A549 (cell line): Measurements from ENCODE around the gene ERP44. TPM values are rescaled to one million over a fixed set of nuclear protein-coding genes. Genes with fewer than 3 reads are reported as not detected.
A peak's percentile ranks its signal among the peaks of the same experiment; 100 is the strongest.
"Not testable (repeated sequence)": the region's sequence is repeated elsewhere in the genome, so short reads cannot be mapped to it uniquely, and the experiment has no call there.

Experiments
- ATAC-seq, 2 experiments: fragments of 200-7000 bp in 1 of 2; fragments of >200 bp in 1 of 2; cut with Nextera tagmentation in 1 of 2; cut with Tn5 transposase in 1 of 2; 3 replicates each; pipeline versions ENCODE4 v1.8.0 to v1.9.1; 2018 to 2020; ENCODE audit warnings: mild to moderate bottlenecking in 1 of 2, moderate library complexity in 1 of 2
- CTCF ChIA-PET: fragments of 300-600 bp; sonication (Branson Sonifier 250); formaldehyde crosslinking; extraction: SDS; loops from one replicate; lab custom pipeline; 2021; ENCODE audit warnings: antibody characterized with exemption, inconsistent platforms; lab: Yijun Ruan, JAX
- POLR2A ChIA-PET: fragments of 350-600 bp; formaldehyde crosslinking; extraction: SDS; loops from one replicate; lab custom pipeline; 2021; ENCODE audit warnings: antibody characterized with exemption, inconsistent platforms; lab: Yijun Ruan, JAX
- DNase-seq, 2 experiments: peaks; one replicate each; pipeline versions ENCODE4 v3.0.0 to v3.0.0-alpha.2; 2011 to 2016; ENCODE audit warnings: low read depth in 1 of 2, low spot score in 1 of 2
- FAIRE-seq: peaks from 2 replicates; lab custom pipeline; 2011; peaks lifted over from hg19 to GRCh38; lab: Jason Lieb, UNC
- H3K27ac ChIP-seq, 2 experiments: fragments of >200 bp; sonication (Bioruptor Twin); formaldehyde crosslinking; 3 replicates each; pipeline ENCODE4 v1.5.1; 2016 to 2017
- H3K4me1 ChIP-seq: fragments of >200 bp; sonication (Bioruptor Twin); formaldehyde crosslinking; 3 replicates; pipeline ENCODE4 v1.6.1; 2016
- H3K4me2 ChIP-seq: fragments of >200 bp; sonication (Bioruptor Twin); formaldehyde crosslinking; 3 replicates; pipeline ENCODE4 v1.6.1; 2016
- H3K4me3 ChIP-seq: fragments of >200 bp; sonication (Bioruptor Twin); formaldehyde crosslinking; 3 replicates; pipeline ENCODE4 v1.5.1; 2016
- H3K9me3 ChIP-seq: fragments of >200 bp; sonication (Bioruptor Twin); formaldehyde crosslinking; 3 replicates; pipeline ENCODE4 v1.6.1; 2016
- CBX2 ChIP-seq: fragments of 200-600 bp; sonication (generic); IDR thresholded peaks from 2 replicates; pipeline ENCODE4 v1.6.1; 2016; ENCODE audit warnings: low read depth, mild to moderate bottlenecking, borderline replicate concordance
- CBX8 ChIP-seq: fragments of 200-600 bp; sonication (generic); IDR thresholded peaks from 2 replicates; pipeline ENCODE4 v1.6.1; 2016
- E2F6 ChIP-seq: IDR thresholded peaks from 2 replicates; pipeline ENCODE4 v1.6.1; 2012; ENCODE audit warnings: low read depth, borderline replicate concordance
- EHF ChIP-seq: fragments of 250-450 bp; sonication (Bioruptor Pico); IDR thresholded peaks from 2 replicates; pipeline ENCODE4 v1.5.0; 2020; ENCODE audit warnings: mild to moderate bottlenecking
- EHMT2 ChIP-seq: fragments of 200-600 bp; sonication (generic); IDR thresholded peaks from 2 replicates; pipeline ENCODE4 v1.6.1; 2016; ENCODE audit warnings: antibody characterized with exemption, low read depth, mild to moderate bottlenecking, moderate library complexity
- ELK1 ChIP-seq: fragments of 150-350 bp; IDR thresholded peaks from 2 replicates; pipeline ENCODE4 v1.6.1; 2014; ENCODE audit warnings: low read depth, mild to moderate bottlenecking, low read length
- FOSL2 ChIP-seq, 2 experiments: fragments of 450-650 bp in 1 of 2; fragments of >200 bp in 1 of 2; sonication (Bioruptor Twin) in 1 of 2; formaldehyde crosslinking; IDR thresholded peaks; 2 replicates each; pipeline versions ENCODE4 v1.5.0 to v1.6.1; 2016 to 2020; ENCODE audit warnings: mild to moderate bottlenecking in 1 of 2, moderate library complexity in 1 of 2
- FOXS1 ChIP-seq: fragments of 250-450 bp; sonication (Bioruptor Pico); IDR thresholded peaks from 2 replicates; pipeline ENCODE4 v1.5.0; 2020; ENCODE audit warnings: mild to moderate bottlenecking, moderate library complexity
- HMGXB4 ChIP-seq: fragments of 250-450 bp; sonication (Bioruptor Pico); IDR thresholded peaks from 2 replicates; pipeline ENCODE4 v1.5.0; 2021; ENCODE audit warnings: mild to moderate bottlenecking, moderate library complexity, borderline replicate concordance
- JUNB ChIP-seq: fragments of >200 bp; sonication (Bioruptor Twin); formaldehyde crosslinking; IDR thresholded peaks from 2 replicates; pipeline ENCODE4 v1.6.1; 2016
- MAFK ChIP-seq: fragments of 450-650 bp; IDR thresholded peaks from 2 replicates; pipeline ENCODE4 v1.6.1; 2014; ENCODE audit not compliant: partially characterized antibody
- MAZ ChIP-seq: fragments of 150-350 bp; IDR thresholded peaks from 2 replicates; pipeline ENCODE4 v1.6.1; 2014; ENCODE audit warnings: antibody characterized with exemption, low read depth, low read length, borderline replicate concordance
- MYC ChIP-seq: IDR thresholded peaks from 2 replicates; pipeline ENCODE4 v1.6.1; 2012; ENCODE audit warnings: mild to moderate bottlenecking, inconsistent platforms, low read length, improper control_type of control experiment, borderline replicate concordance
- NPAS2 ChIP-seq: fragments of 250-450 bp; sonication (Bioruptor Pico); IDR thresholded peaks from 2 replicates; pipeline ENCODE4 v1.8.0; 2022; ENCODE audit warnings: mild to moderate bottlenecking, moderate library complexity, borderline replicate concordance
- NR3C1 ChIP-seq: fragments of >200 bp; sonication (Bioruptor Twin); formaldehyde crosslinking; IDR thresholded peaks from 3 replicates; pipeline ENCODE4 v1.6.1; 2017
- POLR2A ChIP-seq: IDR thresholded peaks from 2 replicates; pipeline ENCODE4 v1.6.1; 2012; ENCODE audit warnings: mild to moderate bottlenecking, low read length
- POLR2AphosphoS2 ChIP-seq: conservative IDR thresholded peaks from 2 replicates; pipeline ENCODE4 v1.6.1; 2012; ENCODE audit warnings: low read length, improper control_type of control experiment, inconsistent platforms
- ZNF302 ChIP-seq: fragments of 250-450 bp; sonication (Bioruptor Pico); IDR thresholded peaks from 2 replicates; pipeline ENCODE4 v1.9.0; 2021; ENCODE audit warnings: inconsistent platforms, mild to moderate bottlenecking, moderate library complexity
- WGBS: methylation state at CpG from one replicate; pipeline ENCODE4 v1.1.6; 2017; ENCODE audit errors: missing lambda C conversion rate; 5-methylcytosine and 5-hydroxymethylcytosine counted together
- polyA plus RNA-seq, 4 experiments: library from polyadenylated mRNA; depleted of rRNA in 3 of 4; stranded (reverse); fragments of >200 nt; fragmentation: RNase III in 1 of 4; extraction: RNeasy Plus Mini Kit Qiagen cat#74134 plus additional on column Dnase treatment in 1 of 4; gene quantifications; 2 replicates in 3 of 4; 3 replicates in 1 of 4; pipeline ENCODE4 v1.2.3, GENCODE V29; 2011 to 2017
- TF ChIP-seq, protein P1 (sequence below): fragments of 250-450 bp; sonication (Bioruptor Pico); IDR thresholded peaks from 2 replicates; pipeline ENCODE4 v1.5.0; 2020; ENCODE audit warnings: low read depth, mild to moderate bottlenecking, moderate library complexity

Gene ERP44
- polyA plus RNA-seq, 2 of the 4 experiments (the other 2 are of a cell fraction): 12.4 to 19.4 TPM

DNA sequence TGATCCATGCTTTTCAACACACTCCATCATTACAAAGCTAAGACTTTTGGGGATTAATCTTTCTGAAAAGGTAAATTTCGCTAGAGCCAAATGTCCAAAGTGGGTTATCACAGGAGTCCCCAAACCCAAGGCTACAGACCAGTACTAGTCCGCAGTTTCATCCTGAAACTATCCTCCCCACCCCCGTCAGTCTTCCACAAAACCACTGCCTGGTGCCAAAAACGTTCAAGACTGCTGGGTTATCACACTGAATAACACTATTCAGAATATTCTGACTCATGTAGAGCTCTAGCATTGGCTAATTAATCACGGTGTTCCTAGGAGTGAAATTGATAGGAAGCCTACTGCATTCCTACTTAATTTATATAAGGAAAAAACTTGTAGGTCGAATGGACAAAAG lies 24.7 kb downstream of the ERP44 start:
- WGBS: 87% methylated on average over 6 of the region's 6 CpGs
- no peak overlapping the region for H3K4me3 ChIP-seq
- no peak overlapping the region for H3K27ac ChIP-seq
- ChIA-PET CTCF (no interaction called here), POLR2A (no interaction called here)
- H3K4me2 ChIP-seq: no peak overlapping the region
- TF ChIP-seq, protein P1, sequence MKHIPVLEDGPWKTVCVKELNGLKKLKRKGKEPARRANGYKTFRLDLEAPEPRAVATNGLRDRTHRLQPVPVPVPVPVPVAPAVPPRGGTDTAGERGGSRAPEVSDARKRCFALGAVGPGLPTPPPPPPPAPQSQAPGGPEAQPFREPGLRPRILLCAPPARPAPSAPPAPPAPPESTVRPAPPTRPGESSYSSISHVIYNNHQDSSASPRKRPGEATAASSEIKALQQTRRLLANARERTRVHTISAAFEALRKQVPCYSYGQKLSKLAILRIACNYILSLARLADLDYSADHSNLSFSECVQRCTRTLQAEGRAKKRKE (CRISPR knock-in tag): no peak
- no peak for TF ChIP-seq MAFK
- no peak for TF ChIP-seq MYC
- H3K9me3 ChIP-seq: no peaks in the 10 kb centered on the region
- H3K4me1 ChIP-seq: peaks cover 12% of the 10 kb centered on the region; the same call in 2 of the 3 replicates
- ATAC-seq: no peak
- FAIRE-seq: no peak
- DNase-seq: no peak

GRCh38 chr9:100072805-100073204 lies 26.0 kb downstream of the ERP44 start:
- H3K9me3 ChIP-seq: no peaks in the 10 kb centered on the region
- ChIA-PET POLR2A (no interaction called here), CTCF (no interaction called here)
- peaks cover 12% of the 10 kb centered on the region; the same call in 2 of the 3 replicates for H3K4me1 ChIP-seq
- no peak for ATAC-seq
- peak; percentile 34 for TF ChIP-seq MAFK
- no peak for TF ChIP-seq EHMT2
- 53% methylated on average over 2 of the region's 2 CpGs for WGBS
- H3K4me2 ChIP-seq: no peak overlapping the region
- no peak overlapping the region for H3K4me3 ChIP-seq
- FAIRE-seq: no peak
- H3K27ac ChIP-seq: no peak overlapping the region
- no peak for DNase-seq

DNA sequence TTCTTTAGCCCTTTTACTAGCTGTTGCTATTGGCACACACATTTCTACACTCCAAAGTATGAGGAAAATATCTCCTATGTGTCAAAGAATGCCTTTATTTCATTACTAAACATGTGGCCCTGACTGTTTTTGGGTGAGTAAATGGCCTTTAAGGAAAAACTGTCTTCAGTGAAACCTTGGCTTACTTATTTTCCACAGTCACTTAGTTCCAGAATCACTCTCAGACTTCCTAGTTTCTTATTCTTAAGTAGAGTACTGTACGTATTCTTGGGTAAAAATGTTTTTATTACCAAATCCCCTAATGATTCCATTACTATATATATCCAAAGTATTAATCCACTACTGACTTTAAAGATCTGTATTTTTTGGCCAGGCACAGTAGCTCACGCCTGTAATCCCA lies 27.5 kb downstream of the ERP44 start:
- Histone ChIP-seq H3K27ac (no peak overlapping the region), H3K4me3 (no peak overlapping the region), H3K4me2 (no peak overlapping the region), H3K4me1 (peaks cover 12% of the 10 kb centered on the region; the same call in 2 of the 3 replicates), H3K9me3 (no peaks in the 10 kb centered on the region)
- FAIRE-seq: no peak
- 94% methylated on average over 2 of the region's 2 CpGs for WGBS
- ChIA-PET CTCF (no interaction called here), POLR2A (no interaction called here)
- no peak for DNase-seq
- no peak for ATAC-seq
- no peak for TF ChIP-seq EHF (CRISPR knock-in tag)
- TF ChIP-seq NR3C1: no peak
- no peak for TF ChIP-seq E2F6
- TF ChIP-seq POLR2A: no peak
- no peak for TF ChIP-seq MAZ
- TF ChIP-seq JUNB: no peak
- TF ChIP-seq ZNF302: no peak
- TF ChIP-seq FOXS1: no peak
- TF ChIP-seq CBX2: no peak
- TF ChIP-seq POLR2AphosphoS2: no peak
- no peak for TF ChIP-seq EHMT2

DNA sequence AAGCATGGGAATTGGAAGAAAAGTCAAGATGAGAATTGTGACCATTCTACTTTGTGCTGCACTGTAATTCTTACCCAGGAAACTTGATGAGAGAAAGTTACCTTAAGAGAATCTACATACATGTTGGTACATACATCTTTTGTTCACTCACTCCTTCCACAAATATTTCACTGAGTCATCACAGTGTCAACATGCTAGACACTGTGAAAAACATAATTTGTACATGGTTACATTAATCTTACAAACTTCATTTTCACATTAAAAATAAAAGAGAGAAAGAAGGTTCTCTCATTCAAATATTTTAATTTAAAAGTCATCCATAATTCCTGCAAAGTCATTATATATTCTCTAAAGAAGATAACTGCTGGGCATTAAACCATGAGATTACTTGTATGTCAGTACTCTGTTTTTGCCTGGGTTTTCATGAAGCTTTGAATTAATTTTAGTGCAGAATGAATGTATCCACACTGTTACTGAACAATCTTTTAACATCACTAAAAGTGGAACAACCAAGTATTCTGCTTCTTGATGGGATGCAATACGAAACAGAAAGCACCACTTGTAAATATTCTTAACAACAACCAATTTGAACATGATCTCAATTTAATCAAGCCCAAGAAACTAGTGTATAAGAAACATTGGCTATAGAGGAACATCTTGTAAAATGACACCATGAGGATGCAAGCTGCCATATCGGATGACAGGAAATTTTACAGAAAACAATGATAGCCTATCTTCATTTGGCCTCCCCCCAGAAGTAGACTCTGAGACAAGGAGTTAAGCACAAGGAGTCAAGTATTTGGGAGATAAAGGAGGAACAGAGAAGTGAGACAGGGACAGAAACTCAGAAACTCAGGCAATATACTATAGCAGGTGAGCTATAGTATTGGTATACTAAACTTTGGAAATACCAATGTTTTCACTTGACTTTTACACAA lies 28.4 kb downstream of the ERP44 start:
- DNase-seq (no peak), FAIRE-seq (no peak), ATAC-seq (no peak)
- ChIA-PET POLR2A (no interaction called here), CTCF (no interaction called here)
- Histone ChIP-seq H3K4me1 (peaks cover 15% of the 10 kb centered on the region; the same call in 2 of the 3 replicates), H3K4me3 (no peak overlapping the region), H3K27ac (no peak overlapping the region), H3K4me2 (0 out of 3 replicates have a peak overlapping the region, but pooled peaks have one; percentile 0), H3K9me3 (no peaks in the 10 kb centered on the region)
- TF ChIP-seq FOXS1 (no peak), CBX8 (no peak), FOSL2 (IDR thresholded peaks at IDR 0.05) (no peak), FOSL2 (CRISPR knock-in tag; IDR thresholded peaks at IDR 0.05) (0 out of 2 replicates have a peak, but pooled peaks have one; percentile 8), HMGXB4 (CRISPR knock-in tag) (no peak), NPAS2 (CRISPR knock-in tag) (no peak), ELK1 (no peak)
- 90% methylated on average over 2 of the region's 2 CpGs for WGBS

- DNase-seq, FAIRE-seq, H3K4me3 ChIP-seq, POLR2A ChIA-PET, H3K9me3 ChIP-seq, H3K4me2 ChIP-seq, H3K27ac ChIP-seq, ATAC-seq, CTCF ChIA-PET: not testable (repeated sequence)
- WGBS: 94% methylated on average over 1 of the region's 3 CpGs
- peaks cover 26% of the 10 kb centered on the region for H3K4me1 ChIP-seq
Observed at GRCh38 chr9:100069068-100069467, 29.7 kb downstream of the ERP44 start.
